NOMO-1 treated with DMSO at 0.1 percent for 48 hours (cell line): ENCODE measurements around the gene MCM3AP.

Source experiments
- DNase-seq: peaks from one replicate; lab custom pipeline; 2025; ENCODE audit not compliant: unreplicated experiment; lab: John Stamatoyannopoulos, UW

MCM3AP gene

GRCh38 chr21:46189213-46189958, 96.0 kb downstream of the MCM3AP start:
- no peak for DNase-seq

GRCh38 chr21:46188226-46189212, 96.9 kb downstream of the MCM3AP start:
- no peak for DNase-seq

- DNase-seq, result no peak
Measured at GRCh38 chr21:46187814-46188213, 97.6 kb downstream of the MCM3AP start.

GRCh38 chr21:46187261-46187660, 98.2 kb downstream of the MCM3AP start:
- no peak for DNase-seq

- no peak for DNase-seq
Measured at GRCh38 chr21:46185716-46186115, 99.7 kb downstream of the MCM3AP start.
